ENCODE measurements around the gene COX7B2. TPM values are rescaled to one million over a fixed set of nuclear protein-coding genes. Genes with fewer than 3 reads are reported as not detected.
A peak's percentile ranks its signal among the peaks of the same experiment; 100 is the strongest.

COX7B2 gene
- polyA plus RNA-seq, 3 donors = not detected

GRCh38 chr4:46889410-46889809 is 19.6 kb downstream of the COX7B2 start:
- Histone ChIP-seq H3K27ac (ENCODE audit: low read depth in 1 of 2, low read length in 2 of 2) (no peak overlapping the region), H3K27me3 (ENCODE audit: control insufficient read depth in 2 of 2, insufficient read depth in 2 of 2, low read length in 2 of 2) (no peaks in the 10 kb centered on the region), H3K4me2 (replicated peaks; ENCODE audit: extremely low read depth, low read length, poor library complexity, severe bottlenecking) (no peak overlapping the region), H3K9ac (ENCODE audit: insufficient read depth, low read length, poor library complexity, severe bottlenecking) (no peak overlapping the region), H3K4me3 (replicated peaks in 1 of 3; ENCODE audit: low read depth in 2 of 3, low read length in 3 of 3) (no peak overlapping the region), H3K4me1 (ENCODE audit: control insufficient read depth in 1 of 2, insufficient read depth in 2 of 2, low read length in 2 of 2) (peaks cover 0 to 4% of the 10 kb centered on the region in 2 donors), H2AFZ (ENCODE audit: insufficient read depth, low read depth, low read length, poor library complexity, severe bottlenecking) (no peak overlapping the region), H3K79me2 (ENCODE audit: insufficient read depth, low read length) (no peaks in the 10 kb centered on the region), H3K36me3 (replicated peaks in 1 of 2; ENCODE audit: control insufficient read depth in 1 of 2, insufficient read depth in 2 of 2, low read length in 2 of 2) (no peaks in the 10 kb centered on the region), H4K20me1 (ENCODE audit: insufficient read depth, low read length) (no peaks in the 10 kb centered on the region), H3K9me3 (replicated peaks in 1 of 2; ENCODE audit: control insufficient read depth in 1 of 2, insufficient read depth in 1 of 2, low read length in 2 of 2) (peaks cover 0 to 11% of the 10 kb centered on the region in 2 donors)
- intact Hi-C loops (cut with micrococcal nuclease) = no loop called here
- WGBS (ENCODE audit: insufficient coverage) = 90% methylated on average over 2 of the region's 2 CpGs
- peaks cover 3 to 22% (median 9%) of the 10 kb centered on the region in 7 donors for H3K9me3 Mint-ChIP-seq
- H3K4me3 Mint-ChIP-seq = no peak overlapping the region
- no peaks in the 10 kb centered on the region for H3K27me3 Mint-ChIP-seq (ENCODE audit: low read depth in 3 of 3)
- no peaks in the 10 kb centered on the region for H3K36me3 Mint-ChIP-seq
- peaks cover 6% of the 10 kb centered on the region for H3K4me1 Mint-ChIP-seq
- TF ChIP-seq CTCF (IDR thresholded peaks at IDR 0.05) = no peak
- no peak overlapping the region for H3K27ac Mint-ChIP-seq
- DNase-seq = no peak

- Histone ChIP-seq H3K4me2 (replicated peaks; ENCODE audit: extremely low read depth, low read length, poor library complexity, severe bottlenecking) (no peak overlapping the region), H3K36me3 (replicated peaks in 1 of 2; ENCODE audit: control insufficient read depth in 1 of 2, insufficient read depth in 2 of 2, low read length in 2 of 2) (no peaks in the 10 kb centered on the region), H3K9me3 (replicated peaks in 1 of 2; ENCODE audit: control insufficient read depth in 1 of 2, insufficient read depth in 1 of 2, low read length in 2 of 2) (peaks cover 0 to 7% of the 10 kb centered on the region in 2 donors), H2AFZ (ENCODE audit: insufficient read depth, low read depth, low read length, poor library complexity, severe bottlenecking) (no peak overlapping the region), H3K27ac (ENCODE audit: low read depth in 1 of 2, low read length in 2 of 2) (no peak overlapping the region), H3K27me3 (ENCODE audit: control insufficient read depth in 2 of 2, insufficient read depth in 2 of 2, low read length in 2 of 2) (no peaks in the 10 kb centered on the region), H3K4me1 (ENCODE audit: control insufficient read depth in 1 of 2, insufficient read depth in 2 of 2, low read length in 2 of 2) (peaks cover 0 to 4% of the 10 kb centered on the region in 2 donors), H3K9ac (ENCODE audit: insufficient read depth, low read length, poor library complexity, severe bottlenecking) (no peak overlapping the region), H4K20me1 (ENCODE audit: insufficient read depth, low read length) (no peaks in the 10 kb centered on the region), H3K4me3 (replicated peaks in 1 of 3; ENCODE audit: low read depth in 2 of 3, low read length in 3 of 3) (no peak overlapping the region), H3K79me2 (ENCODE audit: insufficient read depth, low read length) (no peaks in the 10 kb centered on the region)
- H3K36me3 Mint-ChIP-seq = no peaks in the 10 kb centered on the region
- peak; percentile 15 for TF ChIP-seq CTCF (IDR thresholded peaks at IDR 0.05)
- intact Hi-C loops (cut with micrococcal nuclease) = no loop called here
- H3K9me3 Mint-ChIP-seq = peaks cover 2 to 9% (median 6%) of the 10 kb centered on the region in 7 donors
- peaks cover 5% of the 10 kb centered on the region for H3K4me1 Mint-ChIP-seq
- H3K27me3 Mint-ChIP-seq (ENCODE audit: low read depth in 3 of 3) = peaks cover 0 to 2% (median 0%) of the 10 kb centered on the region in 3 donors
- WGBS (ENCODE audit: insufficient coverage) = no CpG with 5 or more reads among the region's 2 CpGs
- DNase-seq = no peak
- H3K27ac Mint-ChIP-seq = no peak overlapping the region
- no peak overlapping the region for H3K4me3 Mint-ChIP-seq
Observed at GRCh38 chr4:46886711-46887110, 22.3 kb downstream of the COX7B2 start.

Data from CD14-positive monocyte (primary cell).